Erythroblast (primary cell): ENCODE data around the gene EEFSEC.

Experiments
- DNase-seq, 2 experiments: peaks; one replicate each; lab custom pipeline; 2025; lab: John Stamatoyannopoulos, UW
- GATA1 ChIP-seq: IDR thresholded peaks from 2 replicates; pipeline ENCODE4 v1.6.1; 2011; ENCODE audit warnings: low read depth, mild to moderate bottlenecking, control low read depth, low read length, moderate library complexity
- POLR2A ChIP-seq: IDR thresholded peaks from 2 replicates; pipeline ENCODE4 v1.6.1; 2011; ENCODE audit warnings: mild to moderate bottlenecking, low read length

The EEFSEC gene

DNA sequence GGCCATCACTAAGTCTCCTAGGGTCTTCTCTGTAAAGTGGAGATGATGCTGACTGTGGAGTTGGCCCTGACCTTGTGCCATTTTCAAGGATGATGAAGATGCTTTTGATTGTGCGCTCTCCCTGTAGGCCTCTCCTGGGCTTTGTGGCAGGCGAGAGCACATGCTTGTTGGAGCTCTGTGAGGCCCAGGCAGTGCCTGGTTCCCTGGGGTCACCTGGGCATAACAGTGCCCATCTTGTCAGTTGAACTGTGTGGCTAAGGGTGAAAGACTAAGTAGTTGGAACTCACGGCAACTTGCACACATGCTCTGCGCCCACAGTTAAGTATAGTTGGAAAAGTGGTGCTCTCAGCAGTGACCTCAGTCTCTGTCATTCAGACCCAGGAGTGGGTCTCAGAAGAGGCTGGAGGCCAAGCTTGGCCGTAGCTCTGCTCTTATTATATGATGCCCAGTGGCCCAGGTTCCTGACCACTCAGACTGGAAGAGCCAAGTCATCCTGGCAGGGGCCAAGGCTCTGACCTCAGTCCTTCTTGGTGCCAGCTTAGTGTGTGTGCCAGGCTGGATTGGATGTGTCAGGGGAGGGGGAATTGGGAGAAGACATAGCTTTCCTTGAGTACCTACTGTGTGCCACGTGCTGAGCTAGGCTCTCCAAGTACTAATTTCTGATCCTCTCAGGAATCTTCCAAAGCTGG lies 154.6 kb downstream of the EEFSEC start:
- no peak for DNase-seq

DNA sequence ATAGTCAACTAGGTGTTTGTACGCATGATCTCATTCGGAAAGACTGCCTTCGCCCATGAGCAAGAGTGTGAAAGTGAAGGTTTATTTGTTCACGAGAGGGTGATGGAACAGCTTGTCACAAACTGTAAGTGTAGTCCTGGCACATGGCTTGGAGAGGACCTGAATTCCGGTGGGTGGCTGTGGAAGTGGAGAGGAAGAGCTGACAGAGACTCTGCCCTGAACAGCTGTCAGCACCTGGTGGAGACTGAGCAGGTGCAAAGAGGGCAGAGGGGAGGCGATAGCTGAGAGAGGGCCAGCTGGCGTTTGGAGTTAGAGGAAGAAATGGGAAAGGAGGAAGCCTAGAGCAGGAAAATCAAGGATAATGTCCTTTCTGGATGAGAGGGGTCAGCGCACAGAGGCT lies 155.7 kb downstream of the EEFSEC start:
- DNase-seq: no peak
- TF ChIP-seq POLR2A: no peak
- TF ChIP-seq GATA1: no peak

More for the DNA sequence above, 154.6 kb downstream of the EEFSEC start:
- TF ChIP-seq POLR2A (no peak), GATA1 (no peak)

DNA sequence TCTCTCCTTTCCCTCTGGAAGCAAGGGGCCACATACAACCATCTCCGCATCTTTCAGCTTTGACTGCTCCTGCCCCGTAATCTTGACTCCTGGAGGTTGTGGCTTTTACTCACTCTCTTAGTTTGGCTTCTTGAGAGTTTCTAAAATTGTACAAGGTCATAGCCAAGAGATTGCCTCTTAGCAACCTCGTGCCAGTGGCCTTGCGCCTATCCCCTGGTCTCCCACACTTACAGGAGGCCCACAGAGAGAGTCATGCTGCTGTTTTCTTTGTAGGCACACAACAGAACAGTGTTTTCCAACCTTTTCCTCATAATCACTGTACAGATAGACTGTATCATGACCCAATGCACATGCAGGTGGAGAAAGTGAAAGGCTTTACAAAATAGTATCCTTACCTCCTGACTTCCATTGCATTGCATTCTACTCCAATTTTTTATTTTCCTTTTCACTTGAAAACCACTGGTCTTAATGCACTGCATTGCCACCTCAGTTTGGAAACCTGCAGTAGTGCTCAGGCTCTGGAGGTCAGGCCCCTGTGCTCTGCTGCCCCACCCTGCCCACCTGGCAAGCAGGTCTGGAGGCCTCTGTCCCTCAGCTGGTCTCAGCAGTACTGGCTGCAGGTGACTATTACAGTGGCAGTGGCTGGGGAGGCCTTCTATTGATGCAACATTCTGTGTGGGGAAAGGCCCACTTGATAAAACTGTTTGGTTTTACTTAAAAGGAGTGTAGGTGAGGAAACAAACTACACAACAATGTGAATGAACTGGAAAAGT lies 157.2 kb downstream of the EEFSEC start:
- no peak for DNase-seq
- TF ChIP-seq POLR2A (no peak), GATA1 (no peak)

DNA sequence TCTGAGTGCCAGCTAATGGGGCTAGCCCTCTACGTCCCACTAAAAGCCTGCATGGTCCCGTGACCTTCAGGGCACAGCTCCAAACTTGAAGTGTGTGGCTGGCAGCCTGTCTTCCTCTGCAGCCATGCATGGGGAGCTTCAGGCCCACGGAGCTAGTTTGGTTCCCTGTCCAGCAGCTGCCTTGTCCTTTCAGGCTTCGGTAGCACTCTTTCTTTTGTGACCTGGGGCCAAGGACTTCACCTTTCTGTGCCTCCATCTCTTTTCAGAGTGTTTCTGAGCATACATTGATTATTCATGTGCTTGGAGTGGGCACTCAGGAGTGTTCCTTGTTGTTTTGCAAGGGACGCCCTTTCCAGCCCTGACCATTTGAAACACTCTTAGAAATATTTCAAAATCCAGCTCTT lies 158.2 kb downstream of the EEFSEC start:
- no peak for DNase-seq
- TF ChIP-seq POLR2A (no peak), GATA1 (no peak)

DNA sequence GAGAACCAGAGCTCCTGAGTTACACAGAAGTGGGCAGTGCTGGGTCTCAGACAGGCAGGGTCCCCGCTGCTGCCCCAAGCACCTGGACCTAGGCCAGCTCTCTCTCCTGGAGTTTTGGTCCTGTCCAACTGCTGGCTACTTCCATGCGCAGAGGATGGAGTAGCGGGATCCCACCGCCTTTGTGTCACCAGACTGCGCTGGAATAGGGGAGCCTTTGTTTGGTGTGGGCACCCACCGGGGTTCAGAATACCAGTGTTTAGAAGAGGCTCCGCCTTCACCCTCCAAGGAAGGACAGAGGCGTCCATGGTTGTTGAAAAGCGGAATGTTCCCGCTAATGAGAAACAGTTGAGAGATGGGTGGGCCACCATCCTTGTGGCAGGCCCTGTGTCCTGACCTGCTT lies 159.0 kb downstream of the EEFSEC start:
- no peak for DNase-seq
- TF ChIP-seq GATA1 (no peak), POLR2A (no peak)

DNA sequence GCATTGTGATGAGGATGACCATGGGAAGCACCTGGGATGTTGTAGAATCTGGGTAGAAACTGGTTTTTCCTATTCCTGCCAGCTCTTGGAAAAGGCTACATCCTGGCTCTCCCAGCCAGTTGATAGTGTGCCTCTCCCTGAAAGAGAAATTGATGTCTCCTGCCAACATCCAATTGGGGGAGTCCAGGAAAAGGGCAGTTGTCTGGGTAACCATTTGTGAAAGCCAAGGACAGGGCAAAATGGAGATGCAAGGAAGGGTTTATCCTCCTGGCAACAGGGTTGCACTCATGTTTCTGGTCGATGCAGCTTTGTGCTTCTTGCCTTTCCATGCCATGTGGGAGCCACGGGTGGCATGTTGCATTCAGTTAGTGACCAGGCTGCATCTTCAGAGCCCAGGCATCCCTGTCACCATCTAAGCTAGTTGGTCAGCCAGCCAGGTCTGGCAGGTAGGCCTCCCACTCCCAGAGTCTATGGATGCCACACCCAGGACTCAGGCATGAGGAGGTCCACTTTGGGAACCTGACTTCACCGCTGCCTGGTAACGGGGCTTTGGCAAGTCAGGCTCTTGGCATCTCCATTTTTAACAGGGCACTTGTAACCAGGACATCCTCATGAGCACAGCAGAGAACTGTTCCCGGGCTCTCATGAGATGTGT lies 159.9 kb downstream of the EEFSEC start:
- TF ChIP-seq POLR2A: no peak
- TF ChIP-seq GATA1: no peak
- DNase-seq: no peak

DNA sequence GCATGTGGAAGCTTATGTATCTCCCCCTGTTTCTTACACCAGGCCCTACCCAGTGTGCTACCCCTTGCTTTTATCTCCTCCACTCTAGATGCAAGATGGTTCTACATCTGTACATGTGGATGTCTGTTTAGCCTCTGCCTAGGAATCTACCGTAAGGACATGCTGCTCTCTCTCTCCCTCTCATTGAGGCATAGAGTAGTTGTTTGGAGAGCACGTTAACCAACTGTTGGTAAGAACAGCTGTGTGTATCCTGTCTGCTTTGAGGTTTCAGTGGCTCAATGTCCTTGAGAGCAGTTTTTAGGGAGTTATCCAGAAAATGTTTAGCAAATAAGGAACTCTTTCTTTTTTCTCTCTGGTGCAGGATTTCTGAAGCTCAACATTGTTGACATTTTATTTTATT lies 160.7 kb downstream of the EEFSEC start:
- TF ChIP-seq POLR2A: no peak
- no peak for TF ChIP-seq GATA1
- DNase-seq: no peak

DNA sequence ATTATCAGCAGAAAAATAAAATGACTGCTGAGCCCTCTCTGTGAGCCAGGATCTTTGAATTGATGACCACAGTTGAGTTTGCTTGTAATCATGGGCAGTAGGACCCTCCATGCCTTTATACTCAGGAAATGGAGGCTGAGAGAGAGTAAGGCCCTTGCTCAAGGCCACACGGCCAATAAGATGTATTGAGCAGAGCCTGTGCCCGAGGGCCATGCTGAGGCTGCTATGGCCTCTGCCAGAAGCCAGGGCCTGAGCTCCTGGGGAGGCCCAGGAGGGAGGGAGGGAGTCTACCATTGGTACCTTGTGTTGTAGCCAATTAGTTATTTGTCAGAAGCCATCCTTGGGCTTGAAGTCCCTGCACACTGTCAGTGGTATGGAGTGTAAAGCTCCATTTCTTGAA lies 162.0 kb downstream of the EEFSEC start:
- TF ChIP-seq GATA1: no peak
- no peak for DNase-seq

DNA sequence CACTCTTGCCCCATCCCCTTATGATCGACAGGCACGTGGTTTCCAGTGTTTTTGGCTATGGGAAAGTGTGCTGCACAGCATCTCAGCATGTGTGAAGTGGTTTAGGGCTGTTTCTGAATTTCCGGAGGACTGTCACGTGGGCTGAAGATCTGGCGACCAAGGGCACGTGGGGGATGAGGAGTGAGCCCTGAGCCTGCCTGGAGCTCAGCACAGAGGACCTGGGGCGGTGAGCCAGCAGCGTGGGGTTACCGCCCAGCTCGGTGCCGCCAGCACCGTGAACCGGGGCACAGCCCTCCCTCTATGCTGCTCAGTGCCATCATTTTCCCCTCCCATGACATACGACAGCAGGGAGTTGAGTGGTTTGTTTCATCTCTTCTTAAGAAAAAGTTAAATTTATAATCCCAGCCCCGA lies 163.2 kb downstream of the EEFSEC start:
- DNase-seq: peak in 1 of 2 experiments; percentile 9
- TF ChIP-seq GATA1 (no peak), POLR2A (no peak)

DNA sequence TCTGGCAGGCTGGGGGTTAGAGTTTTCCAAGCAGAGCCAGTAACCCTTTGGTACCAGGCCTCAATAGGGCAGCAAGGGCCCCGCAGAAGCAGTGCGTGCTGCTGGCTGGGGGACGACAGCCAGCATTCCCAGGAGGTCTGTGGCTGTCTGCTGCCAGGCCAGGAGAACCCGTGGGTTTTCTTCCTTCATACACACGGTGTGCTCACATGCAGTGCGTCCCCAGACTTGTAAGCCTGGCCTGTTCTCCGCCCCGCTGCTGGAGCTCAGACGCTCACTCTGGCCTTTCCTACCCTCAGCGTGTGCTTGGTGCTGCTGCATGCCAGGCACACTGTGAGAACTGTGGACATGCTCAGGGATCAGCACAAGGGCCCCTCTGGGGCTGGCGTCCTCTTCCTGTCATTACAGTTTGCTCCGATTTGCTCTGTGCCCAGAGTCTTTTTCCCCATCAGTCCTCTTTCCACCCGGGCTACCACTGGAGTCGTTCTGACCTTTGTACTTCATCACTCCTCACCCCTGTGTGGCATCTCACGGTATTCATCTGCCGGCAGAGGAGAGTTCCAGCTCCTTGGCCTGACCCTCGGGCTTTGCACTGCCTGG lies 163.9 kb downstream of the EEFSEC start:
- DNase-seq: no peak
- TF ChIP-seq GATA1 (no peak), POLR2A (no peak)

DNA sequence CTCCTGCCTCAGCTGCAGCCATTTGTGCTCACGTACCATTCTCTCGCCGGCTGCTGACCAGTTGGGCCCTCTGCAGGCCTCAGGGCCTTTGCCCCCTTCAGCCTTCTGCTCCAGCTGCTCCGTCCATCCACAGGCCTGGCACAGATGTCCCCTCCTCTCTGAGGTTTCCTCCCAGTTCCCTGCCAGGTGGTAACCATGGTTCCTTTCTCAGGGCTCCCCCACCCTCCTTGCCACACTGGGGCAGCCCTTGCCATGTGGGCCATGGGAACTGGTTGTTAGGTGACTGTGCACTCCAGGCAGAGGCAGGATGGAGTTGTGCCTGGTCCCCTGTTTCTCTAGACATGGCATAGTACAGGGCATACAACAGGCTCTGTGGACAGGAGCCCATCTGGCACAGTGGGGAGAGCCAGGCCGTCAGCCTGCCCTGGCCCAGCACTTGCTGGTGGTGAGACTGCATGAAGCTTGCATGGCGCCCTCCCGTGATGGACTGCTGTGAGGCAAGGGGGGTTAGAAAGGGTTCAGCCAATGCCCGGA lies 164.5 kb downstream of the EEFSEC start:
- TF ChIP-seq POLR2A (no peak), GATA1 (no peak)
- no peak for DNase-seq

DNA sequence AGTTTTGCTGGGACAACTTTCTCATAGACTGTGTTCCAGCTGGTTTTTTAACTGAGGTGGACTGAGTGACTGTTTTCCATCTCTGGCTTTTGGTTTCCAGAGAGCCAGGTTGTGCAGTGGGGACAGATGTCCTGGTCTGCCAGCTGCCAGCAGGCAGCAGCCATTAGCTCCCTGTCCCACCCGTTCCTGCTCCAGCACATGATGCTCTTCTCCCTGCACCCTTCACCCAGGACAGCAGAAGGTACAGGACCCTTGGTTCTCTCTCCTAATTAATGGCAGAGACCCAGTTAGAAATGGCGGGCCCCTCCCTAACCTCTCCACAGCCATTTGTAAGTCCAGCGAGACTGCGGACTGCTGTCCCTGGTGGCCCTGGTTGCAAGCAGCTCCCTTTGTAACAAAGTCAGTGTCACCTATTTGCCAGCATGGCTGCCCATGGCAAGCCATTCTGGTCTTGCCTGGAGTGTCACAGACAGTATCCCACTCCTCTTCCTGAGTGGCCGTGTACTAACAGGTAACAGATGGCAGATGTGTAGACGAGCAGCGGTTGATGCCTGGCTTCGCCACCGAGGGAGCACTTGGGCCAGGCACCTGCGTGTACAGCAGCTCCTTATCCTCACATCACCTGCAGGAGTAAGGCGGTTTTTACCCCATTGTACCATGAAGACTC lies 165.1 kb downstream of the EEFSEC start:
- TF ChIP-seq GATA1: no peak
- no peak for TF ChIP-seq POLR2A
- no peak for DNase-seq

DNA sequence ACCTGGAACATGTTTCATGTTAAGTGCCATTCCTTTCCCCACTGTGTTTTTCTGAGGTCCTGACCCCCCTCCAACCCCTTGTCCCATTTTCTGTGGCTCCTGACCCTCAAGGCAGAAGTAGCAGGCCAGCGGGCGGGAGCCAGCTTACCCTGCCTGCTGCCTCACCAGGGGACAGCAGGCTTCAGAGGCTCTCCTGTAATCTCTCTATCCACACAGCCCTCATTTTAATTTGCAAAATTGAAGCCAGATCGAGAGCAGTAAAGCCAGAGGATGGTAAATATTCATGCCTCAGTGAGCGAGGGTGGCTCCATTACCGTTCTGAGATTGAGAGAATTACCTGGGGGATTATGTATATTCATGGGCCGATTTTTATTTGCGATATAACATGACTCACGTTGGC lies 165.8 kb downstream of the EEFSEC start:
- TF ChIP-seq GATA1 (no peak), POLR2A (no peak)
- no peak for DNase-seq

DNA sequence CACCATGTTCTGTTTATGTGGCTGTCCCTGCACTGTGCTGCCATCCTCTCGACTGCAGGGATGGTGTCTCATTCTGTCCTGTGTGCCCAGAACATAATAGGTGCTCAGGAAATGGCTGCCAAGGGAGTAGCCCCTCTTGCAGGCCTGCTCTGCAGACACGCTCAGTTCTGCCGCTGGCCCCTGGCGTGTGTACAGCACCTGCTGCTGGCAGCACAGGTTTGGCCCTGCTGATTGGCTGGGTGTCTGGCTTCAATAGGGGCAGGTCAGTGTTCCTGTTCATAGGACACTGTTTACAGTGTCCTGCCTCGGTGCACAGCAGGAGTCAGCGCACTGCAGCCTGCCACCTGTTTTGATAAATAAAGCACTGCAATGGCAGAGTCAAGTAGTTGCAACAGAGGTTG lies 166.5 kb downstream of the EEFSEC start:
- TF ChIP-seq POLR2A: no peak
- TF ChIP-seq GATA1: no peak
- DNase-seq: no peak
